CD4-positive, CD25-positive, alpha-beta regulatory T cell (primary cell): ENCODE measurements around the gene CD81. TPM values are rescaled to one million over a fixed set of nuclear protein-coding genes. Genes with fewer than 3 reads are reported as not detected.

ENCODE experiments used
- ATAC-seq, 2 donors: fragments of 150-1000 bp; cut with Tn5 transposase; one replicate each; pipeline ENCODE4 v1.10.0; 2021; ENCODE audit warnings: low read depth in 2 of 2, moderate number of reproducible peaks in 2 of 2, moderate library complexity in 1 of 2
- DNase-seq, 3 donors: peaks; one replicate each; pipeline versions ENCODE4 v3.0.0 to v3.0.0-alpha.2; 2012 to 2022; ENCODE audit warnings: mixed read lengths in 1 of 3
- H3K27ac ChIP-seq: one replicate; pipeline ENCODE4 v1.7.0; 2013; ENCODE audit warnings: mild to moderate bottlenecking, low read length; ENCODE audit not compliant: insufficient read depth, poor library complexity, severe bottlenecking
- H3K27me3 ChIP-seq: one replicate; pipeline ENCODE4 v1.7.0; 2013; ENCODE audit warnings: low read length; ENCODE audit not compliant: control insufficient read depth, insufficient read depth
- H3K36me3 ChIP-seq: one replicate; pipeline ENCODE4 v1.7.0; 2013; ENCODE audit warnings: mild to moderate bottlenecking, low read length, moderate library complexity; ENCODE audit not compliant: control insufficient read depth, insufficient read depth
- H3K4me1 ChIP-seq: 2 replicates; pipeline ENCODE4 v1.7.0; 2013; ENCODE audit warnings: mild to moderate bottlenecking, low read length; ENCODE audit not compliant: insufficient read depth, control insufficient read depth, poor library complexity, severe bottlenecking
- H3K4me3 ChIP-seq: one replicate; pipeline ENCODE4 v1.7.0; 2013; ENCODE audit warnings: low read depth, mild to moderate bottlenecking, low read length, moderate library complexity
- H3K9me3 ChIP-seq, 2 experiments: 1 replicate in 1 of 2; 2 replicates in 1 of 2; pipeline ENCODE4 v1.7.0; 2013; ENCODE audit warnings: low read length in 2 of 2, mild to moderate bottlenecking in 1 of 2, moderate library complexity in 1 of 2; ENCODE audit not compliant: control insufficient read depth in 2 of 2
- H3K27ac Mint-ChIP-seq, 3 donors: one replicate each; pipeline ENCODE4 v1.8.0; 2020 to 2022; ENCODE audit warnings: mild to moderate bottlenecking in 3 of 3, mixed read lengths in 3 of 3, moderate library complexity in 2 of 3
- H3K27me3 Mint-ChIP-seq: one replicate; pipeline ENCODE4 v1.8.0; 2022; ENCODE audit warnings: mild to moderate bottlenecking, mixed read lengths
- H3K36me3 Mint-ChIP-seq: one replicate; pipeline ENCODE4 v1.8.0; 2020; ENCODE audit warnings: mixed read lengths
- H3K4me1 Mint-ChIP-seq, 4 donors: one replicate each; pipeline ENCODE4 v1.8.0; 2020 to 2022; ENCODE audit warnings: mixed read lengths in 4 of 4, mild to moderate bottlenecking in 1 of 4
- H3K4me3 Mint-ChIP-seq, 4 donors: one replicate each; pipeline ENCODE4 v1.8.0; 2020 to 2022; ENCODE audit warnings: mild to moderate bottlenecking in 4 of 4, mixed read lengths in 4 of 4, moderate library complexity in 3 of 4
- H3K9me3 Mint-ChIP-seq, 7 donors: one replicate each; pipeline ENCODE4 v1.8.0; 2020 to 2022; ENCODE audit warnings: mixed read lengths in 7 of 7, mild to moderate bottlenecking in 3 of 7, moderate library complexity in 2 of 7
- polyA plus RNA-seq, 4 donors: library from polyadenylated mRNA; unstranded; fragments of 300-500 nt; fragmentation: Illumina TruSeq; gene quantifications; one replicate each; pipeline ENCODE4 v1.2.3, GENCODE V29; 2021
- total RNA-seq: library from RNA; stranded (reverse); gene quantifications from one replicate; pipeline ENCODE4 v1.2.3, GENCODE V29; 2022

Gene CD81
- total and polyA plus RNA-seq, 5 donors from 2014 or later: 13.2 to 156 (median 17.1) TPM

- H3K4me1 Mint-ChIP-seq: peaks cover 0 to 2% (median 0%) of the 10 kb centered on the region in 4 donors
- no peaks in the 10 kb centered on the region for H3K9me3 Mint-ChIP-seq
- H3K9me3 ChIP-seq: no peaks in the 10 kb centered on the region
- H3K36me3 ChIP-seq: no peaks in the 10 kb centered on the region
- DNase-seq: no peak
- H3K4me3 ChIP-seq: no peak overlapping the region
- no peak overlapping the region for H3K27ac Mint-ChIP-seq
- H3K27ac ChIP-seq: no peak overlapping the region
- H3K36me3 Mint-ChIP-seq: peaks cover 4% of the 10 kb centered on the region
- no peaks in the 10 kb centered on the region for H3K27me3 Mint-ChIP-seq
- H3K4me3 Mint-ChIP-seq: no peak overlapping the region
- no peaks in the 10 kb centered on the region for H3K4me1 ChIP-seq
- no peak for ATAC-seq
- H3K27me3 ChIP-seq: no peaks in the 10 kb centered on the region
Observed at GRCh38 chr11:2368851-2369180, 8.3 kb upstream of the CD81 start.

- peaks cover 0 to 2% (median 0%) of the 10 kb centered on the region in 4 donors for H3K4me1 Mint-ChIP-seq
- ATAC-seq (no peak), DNase-seq (no peak)
- Histone ChIP-seq H3K9me3 (no peaks in the 10 kb centered on the region), H3K36me3 (no peaks in the 10 kb centered on the region), H3K27ac (no peak overlapping the region), H3K4me1 (no peaks in the 10 kb centered on the region), H3K27me3 (no peaks in the 10 kb centered on the region), H3K4me3 (no peak overlapping the region)
- H3K4me3 Mint-ChIP-seq: no peak overlapping the region
- no peaks in the 10 kb centered on the region for H3K9me3 Mint-ChIP-seq
- H3K27me3 Mint-ChIP-seq: no peaks in the 10 kb centered on the region
- H3K36me3 Mint-ChIP-seq: peaks cover 4% of the 10 kb centered on the region
- H3K27ac Mint-ChIP-seq: no peak overlapping the region
Observed at GRCh38 chr11:2369320-2369719, 7.8 kb upstream of the CD81 start.

- no peak overlapping the region for H3K27ac Mint-ChIP-seq
- H3K36me3 Mint-ChIP-seq: peaks cover 4% of the 10 kb centered on the region
- H3K27me3 Mint-ChIP-seq: no peaks in the 10 kb centered on the region
- no peak overlapping the region for H3K4me3 ChIP-seq
- no peaks in the 10 kb centered on the region for H3K4me1 ChIP-seq
- peaks cover 0 to 2% (median 0%) of the 10 kb centered on the region in 4 donors for H3K4me1 Mint-ChIP-seq
- H3K4me3 Mint-ChIP-seq: peak overlapping the region in 1 of 4 donors; percentile 43
- ATAC-seq: no peak
- H3K27ac ChIP-seq: no peak overlapping the region
- H3K9me3 Mint-ChIP-seq: no peaks in the 10 kb centered on the region
- DNase-seq: no peak
- H3K27me3 ChIP-seq: no peaks in the 10 kb centered on the region
- H3K9me3 ChIP-seq: no peaks in the 10 kb centered on the region
- no peaks in the 10 kb centered on the region for H3K36me3 ChIP-seq
Observed at GRCh38 chr11:2369896-2370295, 7.2 kb upstream of the CD81 start.

- no peak overlapping the region for H3K27ac ChIP-seq
- H3K27me3 ChIP-seq: no peaks in the 10 kb centered on the region
- Mint-ChIP-seq H3K27me3 (no peaks in the 10 kb centered on the region), H3K9me3 (no peaks in the 10 kb centered on the region), H3K4me1 (peaks cover 0 to 20% (median 9%) of the 10 kb centered on the region in 4 donors), H3K36me3 (peaks cover 4% of the 10 kb centered on the region), H3K4me3 (peak overlapping the region in 2 of 4 donors; percentile 74 to 85), H3K27ac (peak overlapping the region in 1 of 3 donors; percentile 43)
- ATAC-seq: no peak
- H3K4me1 ChIP-seq: peaks cover 20% of the 10 kb centered on the region
- no peak overlapping the region for H3K4me3 ChIP-seq
- H3K36me3 ChIP-seq: no peaks in the 10 kb centered on the region
- no peak for DNase-seq
- H3K9me3 ChIP-seq: no peaks in the 10 kb centered on the region
Observed at GRCh38 chr11:2374456-2375201, 2.5 kb upstream of the CD81 start.

- Mint-ChIP-seq H3K9me3 (no peaks in the 10 kb centered on the region), H3K4me3 (peak overlapping the region; percentile 38 to 85 (median 80)), H3K36me3 (peaks cover 4% of the 10 kb centered on the region), H3K4me1 (peaks cover 0 to 20% (median 13%) of the 10 kb centered on the region in 4 donors), H3K27me3 (no peaks in the 10 kb centered on the region), H3K27ac (no peak overlapping the region)
- Histone ChIP-seq H3K36me3 (no peaks in the 10 kb centered on the region), H3K9me3 (no peaks in the 10 kb centered on the region), H3K27me3 (no peaks in the 10 kb centered on the region), H3K4me1 (peaks cover 24% of the 10 kb centered on the region), H3K27ac (no peak overlapping the region), H3K4me3 (no peak overlapping the region)
- ATAC-seq (no peak), DNase-seq (no peak)
Observed at GRCh38 chr11:2375341-2375853, 1.7 kb upstream of the CD81 start.

GRCh38 chr11:2375964-2376551, 1.1 kb upstream of the CD81 start:
- Histone ChIP-seq H3K27me3 (no peaks in the 10 kb centered on the region), H3K9me3 (no peaks in the 10 kb centered on the region), H3K4me1 (peaks cover 24% of the 10 kb centered on the region), H3K27ac (no peak overlapping the region), H3K4me3 (no peak overlapping the region), H3K36me3 (no peaks in the 10 kb centered on the region)
- DNase-seq (no peak), ATAC-seq (no peak)
- peak overlapping the region in 1 of 3 donors; percentile 41 for H3K27ac Mint-ChIP-seq
- no peaks in the 10 kb centered on the region for H3K27me3 Mint-ChIP-seq
- peaks cover 0 to 24% (median 14%) of the 10 kb centered on the region in 4 donors for H3K4me1 Mint-ChIP-seq
- H3K36me3 Mint-ChIP-seq: peaks cover 4% of the 10 kb centered on the region
- peak overlapping the region; percentile 73 to 85 (median 80) for H3K4me3 Mint-ChIP-seq
- H3K9me3 Mint-ChIP-seq: no peaks in the 10 kb centered on the region

GRCh38 chr11:2377511-2378443, 667 bp downstream of the CD81 start:
- Mint-ChIP-seq H3K4me1 (peaks cover 0 to 39% (median 19%) of the 10 kb centered on the region in 4 donors), H3K27ac (peak overlapping the region; percentile 38 to 86 (median 78)), H3K4me3 (peak overlapping the region; percentile 74 to 91 (median 86)), H3K27me3 (no peaks in the 10 kb centered on the region), H3K36me3 (no peaks in the 10 kb centered on the region), H3K9me3 (no peaks in the 10 kb centered on the region)
- Histone ChIP-seq H3K27ac (peak overlapping the region; percentile 71), H3K27me3 (no peaks in the 10 kb centered on the region), H3K4me1 (peaks cover 37% of the 10 kb centered on the region), H3K4me3 (peak overlapping the region; percentile 62), H3K36me3 (no peaks in the 10 kb centered on the region), H3K9me3 (no peaks in the 10 kb centered on the region)
- DNase-seq (peak; percentile 53 to 61 (median 57)), ATAC-seq (peak; percentile 41 to 46)
